ENCODE results near the gene RGS19.
"Not testable (repeated sequence)": the region's sequence is repeated elsewhere in the genome, so short reads cannot be mapped to it uniquely, and the experiment has no call there.

Gene RGS19

GRCh38 chr20:64119301-64119680, 40.0 kb upstream of the RGS19 start:
- H3K27ac ChIP-seq: no peak overlapping the region
- H3K4me3 ChIP-seq (IDR thresholded peaks at IDR 0.05; ENCODE audit: insufficient read depth, low read depth, low read length): no peak overlapping the region
- peaks cover 8% of the 10 kb centered on the region for H3K4me1 ChIP-seq (ENCODE audit: low read depth, poor library complexity, severe bottlenecking)
- H3K27me3 ChIP-seq (ENCODE audit: insufficient read depth, low read depth): peaks cover 70% of the 10 kb centered on the region
- no peaks in the 10 kb centered on the region for H4K20me1 ChIP-seq (ENCODE audit: insufficient read depth)
- H2AFZ ChIP-seq (ENCODE audit: low read depth): no peak overlapping the region
- no peaks in the 10 kb centered on the region for H3K36me3 ChIP-seq (ENCODE audit: insufficient read depth)
- no peak overlapping the region for H3K9ac ChIP-seq
- no peaks in the 10 kb centered on the region for H3K79me2 ChIP-seq (ENCODE audit: insufficient read depth, low read depth)
- no peak overlapping the region for H3K4me2 ChIP-seq
- no peak for TF ChIP-seq CTCF (conservative IDR thresholded peaks at IDR 0.05; ENCODE audit: low read depth, low read length)

- H3K36me3 ChIP-seq (ENCODE audit: insufficient read depth); H3K79me2 ChIP-seq (ENCODE audit: insufficient read depth, low read depth); H3K27ac ChIP-seq; H3K9ac ChIP-seq; H4K20me1 ChIP-seq (ENCODE audit: insufficient read depth); H2AFZ ChIP-seq (ENCODE audit: low read depth); H3K4me1 ChIP-seq (ENCODE audit: low read depth, poor library complexity, severe bottlenecking); H3K4me3 ChIP-seq (IDR thresholded peaks at IDR 0.05; ENCODE audit: insufficient read depth, low read depth, low read length); H3K4me2 ChIP-seq: not testable (repeated sequence)
- peaks cover 71% of the 10 kb centered on the region for H3K27me3 ChIP-seq (ENCODE audit: insufficient read depth, low read depth)
Observed at GRCh38 chr20:64117432-64117777, 38.1 kb upstream of the RGS19 start.

- no peak overlapping the region for H3K9ac ChIP-seq
- H4K20me1 ChIP-seq (ENCODE audit: insufficient read depth): no peaks in the 10 kb centered on the region
- no peak for TF ChIP-seq CTCF (conservative IDR thresholded peaks at IDR 0.05; ENCODE audit: low read depth, low read length)
- no peaks in the 10 kb centered on the region for H3K79me2 ChIP-seq (ENCODE audit: insufficient read depth, low read depth)
- H3K36me3 ChIP-seq (ENCODE audit: insufficient read depth): no peaks in the 10 kb centered on the region
- no peak overlapping the region for H3K4me2 ChIP-seq
- no peak overlapping the region for H3K27ac ChIP-seq
- no peak overlapping the region for H2AFZ ChIP-seq (ENCODE audit: low read depth)
- H3K4me1 ChIP-seq (ENCODE audit: low read depth, poor library complexity, severe bottlenecking): peaks cover 8% of the 10 kb centered on the region
- no peak overlapping the region for H3K4me3 ChIP-seq (IDR thresholded peaks at IDR 0.05; ENCODE audit: insufficient read depth, low read depth, low read length)
- H3K27me3 ChIP-seq (ENCODE audit: insufficient read depth, low read depth): peaks cover 71% of the 10 kb centered on the region
Observed at GRCh38 chr20:64116541-64117431, 37.5 kb upstream of the RGS19 start.

GRCh38 chr20:64116016-64116415, 36.7 kb upstream of the RGS19 start:
- no peak for TF ChIP-seq CTCF (conservative IDR thresholded peaks at IDR 0.05; ENCODE audit: low read depth, low read length)
- H3K27me3 ChIP-seq (ENCODE audit: insufficient read depth, low read depth): peaks cover 69% of the 10 kb centered on the region

More at GRCh38 chr20:64116016-64116415, 36.7 kb upstream of the RGS19 start:
- H3K4me3 ChIP-seq (IDR thresholded peaks at IDR 0.05; ENCODE audit: insufficient read depth, low read depth, low read length): no peak overlapping the region
- no peaks in the 10 kb centered on the region for H3K36me3 ChIP-seq (ENCODE audit: insufficient read depth)
- no peak overlapping the region for H2AFZ ChIP-seq (ENCODE audit: low read depth)
- no peaks in the 10 kb centered on the region for H4K20me1 ChIP-seq (ENCODE audit: insufficient read depth)
- H3K79me2 ChIP-seq (ENCODE audit: insufficient read depth, low read depth): no peaks in the 10 kb centered on the region
- no peak overlapping the region for H3K9ac ChIP-seq
- H3K4me2 ChIP-seq: no peak overlapping the region
- no peak overlapping the region for H3K27ac ChIP-seq
- H3K4me1 ChIP-seq (ENCODE audit: low read depth, poor library complexity, severe bottlenecking): peaks cover 8% of the 10 kb centered on the region

All from KMS-11 (cell line).